Osteoblast (primary cell): Measurements from ENCODE around the gene IRS2. TPM values are rescaled to one million over a fixed set of nuclear protein-coding genes. Genes with fewer than 3 reads are reported as not detected.

Source experiments
- DNase-seq: peaks from one replicate; pipeline ENCODE4 v3.0.0; 2011; ENCODE audit warnings: low spot score, mixed read lengths; ENCODE audit not compliant: insufficient read length; ENCODE audit errors: missing footprints
- H2AFZ ChIP-seq: 2 replicates; pipeline ENCODE4 v1.6.0; 2011; ENCODE audit warnings: mild to moderate bottlenecking, low read length
- H3K27ac ChIP-seq: 2 replicates; pipeline ENCODE4 v1.5.1; 2011; ENCODE audit warnings: mild to moderate bottlenecking, low read depth, low read length, moderate library complexity
- H3K27me3 ChIP-seq: 2 replicates; pipeline ENCODE4 v1.6.0; 2012; ENCODE audit warnings: mild to moderate bottlenecking, control low read depth, inconsistent platforms, low read length, moderate library complexity; ENCODE audit not compliant: insufficient read depth
- H3K36me3 ChIP-seq: 2 replicates; pipeline ENCODE4 v1.5.1; 2011; ENCODE audit warnings: mild to moderate bottlenecking, low read length, control low read depth, moderate library complexity; ENCODE audit not compliant: insufficient read depth
- H3K4me1 ChIP-seq: 2 replicates; pipeline ENCODE4 v1.5.1; 2011; ENCODE audit warnings: mild to moderate bottlenecking, low read length, control low read depth, moderate library complexity; ENCODE audit not compliant: insufficient read depth
- H3K4me2 ChIP-seq: 2 replicates; pipeline ENCODE4 v1.6.0; 2011; ENCODE audit warnings: mild to moderate bottlenecking, low read length; ENCODE audit not compliant: insufficient read depth
- H3K4me3 ChIP-seq: fragments of 200-600 bp; sonication (generic); 3 replicates; pipeline ENCODE4 v1.5.1; 2012; ENCODE audit warnings: mild to moderate bottlenecking, low read length, inconsistent platforms; ENCODE audit not compliant: insufficient read depth
- H3K79me2 ChIP-seq: 2 replicates; pipeline ENCODE4 v1.6.0; 2012; ENCODE audit warnings: mild to moderate bottlenecking, low read length, control low read depth, inconsistent platforms; ENCODE audit not compliant: insufficient read depth
- H3K9me3 ChIP-seq: 2 replicates; pipeline ENCODE4 v1.5.1; 2011; ENCODE audit warnings: low read depth, low read length, control low read depth
- H4K20me1 ChIP-seq: 2 replicates; pipeline ENCODE4 v1.6.0; 2012; ENCODE audit warnings: mild to moderate bottlenecking, low read length, control low read depth; ENCODE audit not compliant: insufficient read depth
- total RNA-seq: library from RNA; depleted of rRNA; stranded (reverse); fragments of >200 nt; gene quantifications from 2 replicates; pipeline ENCODE4 v1.2.3, GENCODE V29; 2012
- TF ChIP-seq, protein P1 (sequence below): IDR thresholded peaks from 2 replicates; pipeline ENCODE4 v1.5.1; 2011; ENCODE audit warnings: mild to moderate bottlenecking, low read depth, low read length, moderate library complexity; ENCODE audit errors: extremely low read depth

Gene IRS2
- total RNA-seq, 1 donor, result 8.3 TPM

DNA sequence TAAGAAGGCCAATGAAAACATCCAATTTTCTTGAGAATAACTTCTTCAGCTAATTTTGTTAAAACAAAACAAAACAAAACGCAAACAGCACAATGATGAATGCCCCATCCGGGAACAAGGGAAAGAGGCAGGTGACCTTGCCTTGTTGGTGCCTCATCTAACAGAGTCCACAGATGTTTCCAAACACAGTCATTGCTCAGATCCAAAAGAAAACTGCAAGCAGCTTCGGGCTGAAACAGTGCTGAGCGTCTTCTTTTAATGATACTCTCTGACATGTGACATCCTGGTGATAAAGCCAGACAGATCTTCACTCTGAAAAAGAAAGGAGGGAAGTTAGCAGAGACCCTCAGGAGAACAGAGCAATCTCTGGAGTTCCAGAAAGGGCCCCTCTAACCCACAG, 30.4 kb downstream of the IRS2 start:
- no peaks in the 10 kb centered on the region for H3K27me3 ChIP-seq
- H3K4me2 ChIP-seq, result no peak overlapping the region
- peaks cover 6% of the 10 kb centered on the region for H3K79me2 ChIP-seq
- H3K36me3 ChIP-seq, result no peaks in the 10 kb centered on the region
- H3K4me1 ChIP-seq, result no peaks in the 10 kb centered on the region
- H3K4me3 ChIP-seq, result no peak overlapping the region
- H2AFZ ChIP-seq, result no peak overlapping the region
- no peaks in the 10 kb centered on the region for H3K9me3 ChIP-seq
- DNase-seq, result no peak
- H3K27ac ChIP-seq, result no peak overlapping the region
- TF ChIP-seq, protein P1, sequence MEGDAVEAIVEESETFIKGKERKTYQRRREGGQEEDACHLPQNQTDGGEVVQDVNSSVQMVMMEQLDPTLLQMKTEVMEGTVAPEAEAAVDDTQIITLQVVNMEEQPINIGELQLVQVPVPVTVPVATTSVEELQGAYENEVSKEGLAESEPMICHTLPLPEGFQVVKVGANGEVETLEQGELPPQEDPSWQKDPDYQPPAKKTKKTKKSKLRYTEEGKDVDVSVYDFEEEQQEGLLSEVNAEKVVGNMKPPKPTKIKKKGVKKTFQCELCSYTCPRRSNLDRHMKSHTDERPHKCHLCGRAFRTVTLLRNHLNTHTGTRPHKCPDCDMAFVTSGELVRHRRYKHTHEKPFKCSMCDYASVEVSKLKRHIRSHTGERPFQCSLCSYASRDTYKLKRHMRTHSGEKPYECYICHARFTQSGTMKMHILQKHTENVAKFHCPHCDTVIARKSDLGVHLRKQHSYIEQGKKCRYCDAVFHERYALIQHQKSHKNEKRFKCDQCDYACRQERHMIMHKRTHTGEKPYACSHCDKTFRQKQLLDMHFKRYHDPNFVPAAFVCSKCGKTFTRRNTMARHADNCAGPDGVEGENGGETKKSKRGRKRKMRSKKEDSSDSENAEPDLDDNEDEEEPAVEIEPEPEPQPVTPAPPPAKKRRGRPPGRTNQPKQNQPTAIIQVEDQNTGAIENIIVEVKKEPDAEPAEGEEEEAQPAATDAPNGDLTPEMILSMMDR, result no peak
- no peaks in the 10 kb centered on the region for H4K20me1 ChIP-seq

DNA sequence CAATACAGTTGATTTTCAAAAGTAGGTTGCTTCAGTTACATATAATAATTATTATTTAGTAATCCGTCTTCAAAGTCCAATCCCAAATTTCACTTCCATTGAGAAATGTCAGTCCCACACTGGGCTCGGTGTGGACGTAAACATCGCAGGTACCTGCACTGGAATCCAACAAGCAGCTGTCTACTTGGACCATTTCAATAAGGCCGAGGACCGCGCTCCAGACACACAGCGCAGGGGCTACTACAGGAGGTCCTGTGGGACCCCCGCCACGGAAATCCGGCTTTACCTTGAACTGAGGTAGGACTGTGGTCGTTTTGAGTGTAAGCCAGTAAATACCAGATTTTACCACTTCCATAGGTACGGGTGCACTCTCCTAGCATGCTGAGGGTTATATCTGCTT, 30.8 kb downstream of the IRS2 start:
- H3K36me3 ChIP-seq, result no peaks in the 10 kb centered on the region
- H3K27me3 ChIP-seq, result no peaks in the 10 kb centered on the region
- H3K4me2 ChIP-seq, result no peak overlapping the region
- DNase-seq, result no peak
- H3K4me3 ChIP-seq, result no peak overlapping the region
- no peak overlapping the region for H3K27ac ChIP-seq
- no peaks in the 10 kb centered on the region for H3K9me3 ChIP-seq
- H2AFZ ChIP-seq, result no peak overlapping the region
- peaks cover 2% of the 10 kb centered on the region for H3K79me2 ChIP-seq
- no peaks in the 10 kb centered on the region for H3K4me1 ChIP-seq
- TF ChIP-seq, protein P1, result no peak
- H4K20me1 ChIP-seq, result no peaks in the 10 kb centered on the region

DNA sequence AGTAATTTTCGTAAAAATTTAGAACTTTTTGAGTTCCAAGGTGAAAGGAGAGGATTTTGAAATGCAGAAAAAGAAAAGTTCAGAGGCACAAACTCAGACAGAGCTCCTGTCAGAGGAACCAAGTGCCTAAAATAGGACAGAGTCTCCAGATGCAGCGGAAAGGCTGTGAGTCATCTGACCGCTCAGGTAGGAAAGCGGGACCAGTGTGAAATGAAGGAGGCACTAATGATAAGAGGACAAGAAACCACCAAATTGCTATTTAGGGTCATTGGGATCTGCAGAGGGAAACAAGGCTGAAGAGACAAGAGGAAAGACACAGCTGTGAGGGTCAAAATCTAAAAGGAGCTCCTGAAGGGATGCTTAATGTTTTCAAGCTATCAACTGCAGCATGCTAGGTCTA, 34.9 kb downstream of the IRS2 start:
- no peak overlapping the region for H3K4me2 ChIP-seq
- H2AFZ ChIP-seq, result no peak overlapping the region
- H3K27ac ChIP-seq, result no peak overlapping the region
- H3K4me1 ChIP-seq, result no peaks in the 10 kb centered on the region
- no peaks in the 10 kb centered on the region for H4K20me1 ChIP-seq
- TF ChIP-seq, protein P1, result no peak
- H3K36me3 ChIP-seq, result no peaks in the 10 kb centered on the region
- no peaks in the 10 kb centered on the region for H3K27me3 ChIP-seq
- H3K4me3 ChIP-seq, result no peak overlapping the region
- no peaks in the 10 kb centered on the region for H3K9me3 ChIP-seq
- H3K79me2 ChIP-seq, result no peaks in the 10 kb centered on the region
- no peak for DNase-seq

DNA sequence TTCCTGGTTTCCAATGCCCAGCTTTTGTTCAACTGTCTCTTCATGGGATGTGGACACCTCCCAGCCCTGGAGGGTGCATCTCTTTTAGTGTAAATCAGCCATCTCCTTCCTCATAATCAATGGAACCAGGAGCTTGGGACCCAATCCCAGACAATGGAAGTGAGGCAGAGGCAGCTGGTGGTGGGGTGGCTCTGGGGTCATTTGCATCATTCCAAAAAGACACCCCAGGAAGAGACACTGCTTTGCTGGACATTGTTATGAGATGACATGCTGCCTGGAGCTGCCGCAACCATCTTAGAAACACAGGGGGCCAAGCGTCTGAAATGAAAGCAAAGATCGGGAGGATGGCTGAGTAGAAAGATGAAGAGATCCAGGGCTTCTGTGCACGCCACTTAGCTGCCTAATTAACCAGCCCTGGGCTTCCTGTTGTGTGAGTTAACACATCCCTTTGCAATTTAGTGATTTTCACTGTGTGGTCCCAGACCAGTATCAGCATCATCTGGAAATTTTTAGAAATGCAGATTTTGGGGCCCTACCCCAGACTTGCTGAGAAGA, 36.1 kb downstream of the IRS2 start:
- Histone ChIP-seq H2AFZ (no peak overlapping the region), H3K4me2 (no peak overlapping the region), H3K27me3 (no peaks in the 10 kb centered on the region), H3K79me2 (no peaks in the 10 kb centered on the region), H3K36me3 (no peaks in the 10 kb centered on the region), H4K20me1 (no peaks in the 10 kb centered on the region), H3K4me3 (no peak overlapping the region), H3K9me3 (no peaks in the 10 kb centered on the region), H3K27ac (no peak overlapping the region), H3K4me1 (no peaks in the 10 kb centered on the region)
- DNase-seq, result no peak
- TF ChIP-seq, protein P1, result no peak
